Body of pancreas (tissue), 4 donors: Measurements from ENCODE around the gene PLD1. TPM values are rescaled to one million over a fixed set of nuclear protein-coding genes. Genes with fewer than 3 reads are reported as not detected.
A peak's percentile ranks its signal among the peaks of the same experiment; 100 is the strongest.

Experiments used
- ATAC-seq: fragments of 150-250 bp; one replicate; pipeline ENCODE4 v1.9.1; 2016
- DNase-seq, 4 donors: peaks; one replicate each; pipeline ENCODE4 v3.0.0-alpha.2; 2019
- H3K27ac ChIP-seq, 4 donors: fragments of 200-600 bp; sonication (generic); 1 replicate in 3 of 4; 2 replicates in 1 of 4; pipeline versions ENCODE4 v1.5.1 to v1.6.1; 2016 to 2019; ENCODE audit warnings: mild to moderate bottlenecking in 1 of 4, mixed read lengths in 1 of 4, moderate library complexity in 1 of 4
- H3K27me3 ChIP-seq, 2 donors: fragments of 200-600 bp; sonication (generic); one replicate each; pipeline ENCODE4 v1.6.0; 2016; ENCODE audit warnings: mild to moderate bottlenecking in 1 of 2
- H3K36me3 ChIP-seq, 2 donors: fragments of 200-600 bp; sonication (generic); replicated peaks in 1 of 2; 2 replicates each; pipeline ENCODE4 v1.5.1; 2016; ENCODE audit warnings: low read depth in 2 of 2; ENCODE audit not compliant: insufficient read depth in 1 of 2
- H3K4me1 ChIP-seq: fragments of 200-600 bp; sonication (generic); one replicate; pipeline ENCODE4 v1.6.0; 2016
- H3K4me3 ChIP-seq, 2 donors: fragments of 200-600 bp; sonication (generic); 1 replicate in 1 of 2; 2 replicates in 1 of 2; pipeline ENCODE4 v1.5.1; 2016 to 2019
- H3K9me3 ChIP-seq, 3 donors: fragments of 200-600 bp; sonication (generic); 1 replicate in 2 of 3; 2 replicates in 1 of 3; pipeline ENCODE4 v1.5.1; 2016
- CTCF ChIP-seq, 7 experiments: fragments of 450-650 bp in 4 of 7; fragments of 200-600 bp in 3 of 7; sonication (generic) in 3 of 7; IDR thresholded peaks; one replicate each; pipeline ENCODE4 v1.5.1; 2016 to 2019; ENCODE audit warnings: antibody characterized with exemption in 7 of 7
- POLR2A ChIP-seq, 3 donors: fragments of 450-650 bp; IDR thresholded peaks; one replicate each; pipeline ENCODE4 v1.6.1; 2016; ENCODE audit warnings: antibody characterized with exemption in 3 of 3, mild to moderate bottlenecking in 2 of 3
- WGBS, 2 donors: methylation state at CpG; one replicate each; pipeline ENCODE4 v1.1.5; 2017; 5-methylcytosine and 5-hydroxymethylcytosine counted together
- intact Hi-C: fragments of 100-400 bp; cut with DNase I; formaldehyde crosslinking; loops from one replicate; pipeline ENCODE4 v1.15.1; 2023
- total RNA-seq, 2 donors: library from RNA; depleted of rRNA; stranded (reverse); fragments of >200 nt; gene quantifications; one replicate each; pipeline ENCODE4 v1.1.0, GENCODE V29; 2016

Gene PLD1
- total RNA-seq, 2 donors from 2014 or later, result 60.4 to 96.2 TPM

DNA sequence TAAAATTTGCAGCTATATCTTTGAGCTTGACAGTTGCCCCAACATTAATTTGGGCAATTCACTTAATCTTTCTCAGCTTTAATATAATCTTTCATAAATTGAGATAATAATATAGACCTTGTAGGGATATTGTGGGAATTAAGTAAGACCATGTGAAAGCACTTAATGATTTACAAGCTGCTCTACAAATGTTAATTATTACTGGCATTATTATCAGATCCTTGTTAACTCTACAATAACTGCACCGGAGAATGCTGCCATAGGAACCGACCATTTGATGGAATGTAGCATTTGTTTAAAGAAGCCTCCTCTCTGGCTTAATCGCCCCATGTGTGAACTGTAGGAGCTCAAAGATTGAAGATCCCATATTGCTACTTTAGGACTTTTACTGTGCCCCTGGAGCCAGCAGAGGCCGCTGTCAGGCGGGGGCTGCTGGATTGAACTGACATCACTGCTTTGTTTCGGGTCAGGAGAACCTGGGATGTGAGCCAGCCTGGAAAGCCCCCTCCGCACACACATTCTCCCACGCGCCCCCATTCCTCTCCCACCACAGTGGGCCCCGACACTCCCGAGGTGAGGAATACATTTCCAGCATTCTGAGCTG lies 195.9 kb downstream of the PLD1 start:
- TF ChIP-seq POLR2A (IDR thresholded peaks at IDR 0.05) (no peak), CTCF (IDR thresholded peaks at IDR 0.05) (peak in 6 of 7 experiments; percentile 18 to 41 (median 33))
- no peaks in the 10 kb centered on the region for H3K9me3 ChIP-seq
- no peak overlapping the region for H3K4me3 ChIP-seq
- no peaks in the 10 kb centered on the region for H3K36me3 ChIP-seq
- peak overlapping the region in 2 of 4 donors; percentile 5 to 56 for H3K27ac ChIP-seq
- no peaks in the 10 kb centered on the region for H3K27me3 ChIP-seq
- ATAC-seq (peak; percentile 64), DNase-seq (peak; percentile 10 to 34 (median 20))
- 42 to 52% methylated on average over 11 of the region's 11 CpGs for WGBS, 2 donors
- peaks cover 17% of the 10 kb centered on the region for H3K4me1 ChIP-seq
- intact Hi-C loops, result no loop called here

GRCh38 chr3:171607452-171607851 lies 202.8 kb downstream of the PLD1 start:
- no peak for TF ChIP-seq POLR2A (IDR thresholded peaks at IDR 0.05)
- no peak for TF ChIP-seq CTCF (IDR thresholded peaks at IDR 0.05)
- Histone ChIP-seq H3K9me3 (no peaks in the 10 kb centered on the region), H3K36me3 (peaks cover 0 to 6% of the 10 kb centered on the region in 2 donors), H3K4me3 (no peak overlapping the region), H3K4me1 (no peaks in the 10 kb centered on the region), H3K27me3 (no peaks in the 10 kb centered on the region), H3K27ac (no peak overlapping the region)
- DNase-seq, result no peak
- intact Hi-C loops, result no loop called here
- 88 to 94% methylated on average over 1 of the region's 1 CpG for WGBS, 2 donors
- no peak for ATAC-seq

DNA sequence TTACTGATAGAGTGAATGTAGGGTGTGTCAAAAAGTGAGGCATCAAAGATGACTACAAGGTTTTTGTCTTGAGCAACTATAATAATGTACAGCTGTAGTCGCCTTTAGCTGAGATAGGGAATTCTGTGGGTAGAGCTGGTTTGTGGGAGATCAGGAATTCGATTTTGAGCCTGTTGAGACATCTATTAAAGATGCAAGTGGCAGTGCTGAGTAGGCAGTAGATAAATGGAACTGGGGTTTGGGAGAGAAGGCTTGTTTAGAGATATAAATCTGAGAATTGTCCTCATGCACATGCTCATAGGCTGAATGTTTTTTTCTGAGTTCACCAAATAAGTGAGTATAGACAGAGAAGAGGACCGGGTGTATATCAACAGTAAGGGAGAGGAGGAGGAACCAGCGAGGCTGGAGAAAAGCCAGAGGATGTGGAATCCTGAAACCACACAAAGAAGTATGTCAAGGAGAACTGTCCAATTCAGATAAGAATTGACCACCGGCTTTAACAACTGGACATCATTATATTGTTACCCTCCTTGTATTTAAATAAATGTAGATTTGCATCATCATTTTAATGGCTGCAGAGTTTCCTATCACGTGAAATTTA lies 204.0 kb downstream of the PLD1 start:
- no peak overlapping the region for H3K27ac ChIP-seq
- WGBS, 2 donors, result 73 to 81% methylated on average over 6 of the region's 6 CpGs
- DNase-seq (no peak), ATAC-seq (no peak)
- TF ChIP-seq POLR2A (IDR thresholded peaks at IDR 0.05) (no peak), CTCF (IDR thresholded peaks at IDR 0.05) (no peak)
- H3K4me3 ChIP-seq, result no peak overlapping the region
- H3K27me3 ChIP-seq, result no peaks in the 10 kb centered on the region
- no peaks in the 10 kb centered on the region for H3K4me1 ChIP-seq
- no peaks in the 10 kb centered on the region for H3K9me3 ChIP-seq
- peaks cover 0 to 6% of the 10 kb centered on the region in 2 donors for H3K36me3 ChIP-seq
- intact Hi-C loops, result no loop called here

DNA sequence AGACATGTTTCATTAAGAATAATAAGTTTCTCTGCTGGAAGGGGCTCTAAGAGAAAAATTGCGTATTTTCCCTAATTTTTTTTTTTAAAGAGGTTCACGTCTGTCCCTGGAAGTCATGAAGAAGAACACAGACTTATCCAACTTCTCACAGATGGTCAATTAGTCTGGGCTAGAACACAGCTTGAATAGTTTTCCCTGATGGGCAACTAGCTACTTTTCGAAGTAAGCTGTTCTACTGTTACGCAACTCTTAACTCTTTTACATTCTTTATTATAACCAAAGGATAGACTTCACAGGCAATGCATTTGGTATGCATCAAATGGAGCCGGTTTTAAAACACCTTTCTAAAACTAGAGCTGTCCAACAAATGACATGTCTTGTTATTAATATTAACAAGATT lies 205.9 kb downstream of the PLD1 start:
- intact Hi-C loops, result no loop called here
- ATAC-seq, result no peak
- Histone ChIP-seq H3K4me3 (no peak overlapping the region), H3K27ac (no peak overlapping the region), H3K4me1 (no peaks in the 10 kb centered on the region), H3K9me3 (no peaks in the 10 kb centered on the region), H3K36me3 (peaks cover 0 to 6% of the 10 kb centered on the region in 2 donors), H3K27me3 (no peaks in the 10 kb centered on the region)
- TF ChIP-seq POLR2A (IDR thresholded peaks at IDR 0.05), result no peak
- no peak for TF ChIP-seq CTCF (IDR thresholded peaks at IDR 0.05)
- 91 to 92% methylated on average over 5 of the region's 5 CpGs for WGBS, 2 donors
- no peak for DNase-seq

GRCh38 chr3:171602072-171602471 lies 208.2 kb downstream of the PLD1 start:
- DNase-seq (no peak), ATAC-seq (no peak)
- Histone ChIP-seq H3K36me3 (peaks cover 0 to 7% of the 10 kb centered on the region in 2 donors), H3K4me1 (no peaks in the 10 kb centered on the region), H3K27ac (no peak overlapping the region), H3K9me3 (no peaks in the 10 kb centered on the region), H3K4me3 (no peak overlapping the region), H3K27me3 (no peaks in the 10 kb centered on the region)
- intact Hi-C loops, result no loop called here
- WGBS, 2 donors, result 89 to 93% methylated on average over 4 of the region's 4 CpGs
- no peak for TF ChIP-seq POLR2A (IDR thresholded peaks at IDR 0.05)
- no peak for TF ChIP-seq CTCF (IDR thresholded peaks at IDR 0.05)
